Sigmoid colon (tissue), 4 donors: ENCODE data around the gene ELP2.
"Not testable (repeated sequence)": the region's sequence is repeated elsewhere in the genome, so short reads cannot be mapped to it uniquely, and the experiment has no call there.

Experiments used
- CTCF ChIP-seq, 4 experiments: fragments of 450-650 bp in 3 of 4; fragments of 200-600 bp in 1 of 4; IDR thresholded peaks; one replicate each; pipeline ENCODE4 v1.5.1; 2016 to 2019; ENCODE audit warnings: antibody characterized with exemption in 4 of 4, mild to moderate bottlenecking in 3 of 4, moderate library complexity in 2 of 4
- EP300 ChIP-seq, 4 donors: sonication (generic); formaldehyde crosslinking; IDR thresholded peaks; one replicate each; pipeline ENCODE4 v1.6.1; 2017; ENCODE audit warnings: antibody characterized with exemption in 4 of 4
- POLR2A ChIP-seq, 2 donors: fragments of 450-650 bp; IDR thresholded peaks; one replicate each; pipeline ENCODE4 v1.6.1; 2016; ENCODE audit warnings: antibody characterized with exemption in 2 of 2, mild to moderate bottlenecking in 2 of 2, moderate library complexity in 2 of 2
- POLR2AphosphoS5 ChIP-seq, 4 donors: sonication (generic); formaldehyde crosslinking; IDR thresholded peaks; one replicate each; pipeline ENCODE4 v1.6.1; 2017; ENCODE audit warnings: antibody characterized with exemption in 4 of 4

DNA sequence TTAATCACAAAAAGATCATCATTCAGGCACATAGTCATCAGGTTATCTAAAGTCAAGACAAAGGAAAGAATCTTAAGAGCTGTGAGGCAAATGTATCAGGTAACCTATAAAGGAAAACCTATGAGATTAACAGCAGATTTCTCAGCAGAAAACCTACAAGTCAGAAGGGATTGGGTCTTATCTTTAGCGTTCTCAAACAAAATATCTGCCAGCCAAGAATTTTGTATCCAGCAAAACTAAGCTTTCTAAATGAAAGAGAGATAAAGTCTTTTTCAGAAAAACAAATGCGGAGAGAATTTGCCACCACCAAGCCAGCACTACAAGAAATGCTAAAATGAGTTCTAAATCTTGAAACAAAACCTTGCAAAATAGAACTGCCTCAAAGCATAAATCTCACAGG is 48.6 kb upstream of the ELP2 start:
- not testable (repeated sequence) for TF ChIP-seq CTCF, POLR2AphosphoS5, POLR2A, EP300 (IDR thresholded peaks at IDR 0.05)
